ENCODE results near the gene SEMA5A. TPM values are rescaled to one million over a fixed set of nuclear protein-coding genes. Genes with fewer than 3 reads are reported as not detected.

Gene SEMA5A
- total RNA-seq, 4 donors from 2014 or later = 2.6 to 36.5 (median 4.7) TPM

- TF ChIP-seq CTCF (IDR thresholded peaks at IDR 0.05; ENCODE audit: low read depth) = no peak
Measured at GRCh38 chr5:9375756-9376155, 170.1 kb downstream of the SEMA5A start.

- no peak for TF ChIP-seq CTCF (IDR thresholded peaks at IDR 0.05; ENCODE audit: low read depth)
Measured at GRCh38 chr5:9374025-9374424, 171.8 kb downstream of the SEMA5A start.

GRCh38 chr5:9373571-9373970 lies 172.3 kb downstream of the SEMA5A start:
- TF ChIP-seq CTCF (IDR thresholded peaks at IDR 0.05; ENCODE audit: low read depth) = no peak

- no peak for TF ChIP-seq CTCF (IDR thresholded peaks at IDR 0.05; ENCODE audit: low read depth)
Measured at GRCh38 chr5:9370256-9370655, 175.6 kb downstream of the SEMA5A start.

- no peak for TF ChIP-seq CTCF (IDR thresholded peaks at IDR 0.05; ENCODE audit: low read depth)
Measured at GRCh38 chr5:9365512-9365911, 180.4 kb downstream of the SEMA5A start.

GRCh38 chr5:9363449-9363848 lies 182.4 kb downstream of the SEMA5A start:
- no peak for TF ChIP-seq CTCF (IDR thresholded peaks at IDR 0.05; ENCODE audit: low read depth)

GRCh38 chr5:9363026-9363425 lies 182.8 kb downstream of the SEMA5A start:
- no peak for TF ChIP-seq CTCF (IDR thresholded peaks at IDR 0.05; ENCODE audit: low read depth)
